Activated CD8-positive, alpha-beta T cell treated with anti-CD3 and anti-CD28 coated beads for 36 hours (primary cell): ENCODE data around the gene WHRN. TPM values are rescaled to one million over a fixed set of nuclear protein-coding genes. Genes with fewer than 3 reads are reported as not detected.

Experiments used
- ATAC-seq: fragments of 200-7000 bp; cut with Tn5 transposase; one replicate; pipeline ENCODE4 v1.10.0; 2021; ENCODE audit warnings: mild to moderate bottlenecking, moderate library complexity
- CTCF ChIA-PET: fragments of 350-600 bp; sonication (Branson Sonifier 250); formaldehyde crosslinking; loops from one replicate; lab custom pipeline; 2021; ENCODE audit warnings: antibody characterized with exemption; lab: Charles Lee
- POLR2A ChIA-PET: fragments of 350-600 bp; sonication (Branson Sonifier 250); formaldehyde crosslinking; loops from one replicate; lab custom pipeline; 2021; ENCODE audit warnings: antibody characterized with exemption; lab: Charles Lee
- DNase-seq: peaks from one replicate; pipeline ENCODE4 v3.0.0-alpha.2; 2020
- H3K27ac Mint-ChIP-seq: one replicate; pipeline ENCODE4 v1.8.0; 2021; ENCODE audit warnings: mild to moderate bottlenecking, mixed read lengths
- H3K27me3 Mint-ChIP-seq: one replicate; pipeline ENCODE4 v1.8.0; 2021; ENCODE audit warnings: mixed read lengths
- H3K36me3 Mint-ChIP-seq: one replicate; pipeline ENCODE4 v1.8.0; 2021; ENCODE audit warnings: low read depth, mixed read lengths
- H3K4me1 Mint-ChIP-seq: one replicate; pipeline ENCODE4 v1.8.0; 2021; ENCODE audit warnings: low read depth, mixed read lengths
- H3K4me3 Mint-ChIP-seq: one replicate; pipeline ENCODE4 v1.8.0; 2021; ENCODE audit warnings: mild to moderate bottlenecking, moderate library complexity, mixed read lengths
- H3K9me3 Mint-ChIP-seq: one replicate; pipeline ENCODE4 v1.8.0; 2021; ENCODE audit warnings: mixed read lengths
- intact Hi-C: fragments of 100-400 bp; cut with micrococcal nuclease; formaldehyde crosslinking; loops from one replicate; pipeline ENCODE4 v1.10.0; 2022
- total RNA-seq, 2 experiments: library from RNA; stranded (reverse); gene quantifications; one replicate each; pipeline ENCODE4 v1.2.3, GENCODE V29; 2021
- TF ChIP-seq, protein P1 (sequence below): fragments of 200-600 bp; IDR thresholded peaks from one replicate; pipeline ENCODE4 v1.8.0; 2022; ENCODE audit warnings: antibody characterized with exemption, mild to moderate bottlenecking

WHRN gene
- total RNA-seq, 2 experiments from 2014 or later = 12.6 to 14.9 TPM

DNA sequence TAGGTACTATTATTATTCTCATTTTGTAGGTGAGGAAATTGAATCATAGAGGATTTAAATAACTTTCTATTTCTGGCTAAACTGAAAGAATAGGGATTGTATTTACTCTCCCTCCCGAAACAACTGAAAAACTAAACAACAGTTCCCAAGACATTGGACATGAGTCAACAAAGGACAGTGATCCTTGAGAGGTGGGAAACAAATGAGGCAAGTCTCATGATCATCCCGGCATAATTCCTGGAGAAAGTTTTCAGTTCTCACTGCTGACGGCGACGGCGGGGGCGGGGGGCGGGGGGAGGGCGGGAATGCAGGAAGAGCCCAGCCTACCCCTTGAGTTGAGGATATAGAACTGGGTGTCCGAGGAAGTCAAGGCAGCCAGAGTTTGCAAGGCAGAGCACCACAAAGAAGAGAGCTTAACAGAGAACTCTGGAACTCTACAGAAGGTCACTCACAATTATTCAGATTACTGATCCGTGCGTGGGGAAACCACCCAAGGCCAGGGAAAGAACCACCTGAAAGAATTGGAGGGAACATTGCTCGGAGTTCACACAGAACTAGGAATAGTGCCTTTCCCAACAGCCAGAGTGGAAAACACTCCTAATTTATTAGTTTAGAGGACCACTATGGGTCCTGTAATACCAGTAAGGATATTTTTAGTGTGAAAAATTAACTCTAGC is 27.4 kb upstream of the WHRN start:
- Mint-ChIP-seq H3K36me3 (no peaks in the 10 kb centered on the region), H3K27me3 (peaks cover 5% of the 10 kb centered on the region), H3K4me1 (no peaks in the 10 kb centered on the region), H3K9me3 (no peaks in the 10 kb centered on the region), H3K4me3 (no peak overlapping the region), H3K27ac (no peak overlapping the region)
- ATAC-seq (no peak), DNase-seq (no peak)
- CTCF ChIA-PET = interaction anchor here (1.5 kb wide), 1 partner anchor 127 kb away, joined by 3 read pairs; no protein-coding TSS in a partner anchor
- intact Hi-C loops = no loop called here
- TF ChIP-seq, protein P1, sequence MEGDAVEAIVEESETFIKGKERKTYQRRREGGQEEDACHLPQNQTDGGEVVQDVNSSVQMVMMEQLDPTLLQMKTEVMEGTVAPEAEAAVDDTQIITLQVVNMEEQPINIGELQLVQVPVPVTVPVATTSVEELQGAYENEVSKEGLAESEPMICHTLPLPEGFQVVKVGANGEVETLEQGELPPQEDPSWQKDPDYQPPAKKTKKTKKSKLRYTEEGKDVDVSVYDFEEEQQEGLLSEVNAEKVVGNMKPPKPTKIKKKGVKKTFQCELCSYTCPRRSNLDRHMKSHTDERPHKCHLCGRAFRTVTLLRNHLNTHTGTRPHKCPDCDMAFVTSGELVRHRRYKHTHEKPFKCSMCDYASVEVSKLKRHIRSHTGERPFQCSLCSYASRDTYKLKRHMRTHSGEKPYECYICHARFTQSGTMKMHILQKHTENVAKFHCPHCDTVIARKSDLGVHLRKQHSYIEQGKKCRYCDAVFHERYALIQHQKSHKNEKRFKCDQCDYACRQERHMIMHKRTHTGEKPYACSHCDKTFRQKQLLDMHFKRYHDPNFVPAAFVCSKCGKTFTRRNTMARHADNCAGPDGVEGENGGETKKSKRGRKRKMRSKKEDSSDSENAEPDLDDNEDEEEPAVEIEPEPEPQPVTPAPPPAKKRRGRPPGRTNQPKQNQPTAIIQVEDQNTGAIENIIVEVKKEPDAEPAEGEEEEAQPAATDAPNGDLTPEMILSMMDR = no peak
- POLR2A ChIA-PET = no interaction called here

DNA sequence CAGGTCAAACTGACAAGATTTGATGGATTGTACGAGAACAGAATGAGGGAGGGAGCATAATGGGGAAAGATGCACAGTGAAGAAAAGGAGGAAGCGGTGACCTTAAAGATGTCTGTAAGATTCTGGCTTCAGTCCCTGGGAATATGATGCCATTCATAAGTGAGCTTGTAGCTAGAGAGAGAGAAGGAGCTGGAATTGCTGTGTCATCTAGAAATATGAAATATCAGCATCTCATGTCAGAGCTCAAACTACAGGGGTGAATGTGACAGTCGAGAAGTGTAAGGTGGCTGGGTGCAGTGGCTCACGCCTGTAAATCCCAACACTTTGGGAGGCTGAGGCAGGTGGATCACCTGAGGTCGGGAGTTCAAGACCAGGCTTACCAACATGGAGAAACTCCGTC is 24.0 kb upstream of the WHRN start:
- ChIA-PET CTCF (interaction anchor here (1.2 to 1.3 kb wide), 2 partner anchors 11 to 42 kb away, joined by 3 to 4 read pairs; no protein-coding TSS in a partner anchor), POLR2A (no interaction called here)
- no peaks in the 10 kb centered on the region for H3K9me3 Mint-ChIP-seq
- H3K4me3 Mint-ChIP-seq = no peak overlapping the region
- TF ChIP-seq, protein P1 = no peak
- ATAC-seq (no peak), DNase-seq (no peak)
- H3K27me3 Mint-ChIP-seq = peaks cover 11% of the 10 kb centered on the region
- intact Hi-C loops = no loop called here
- no peaks in the 10 kb centered on the region for H3K4me1 Mint-ChIP-seq
- H3K36me3 Mint-ChIP-seq = no peaks in the 10 kb centered on the region
- H3K27ac Mint-ChIP-seq = no peak overlapping the region

DNA sequence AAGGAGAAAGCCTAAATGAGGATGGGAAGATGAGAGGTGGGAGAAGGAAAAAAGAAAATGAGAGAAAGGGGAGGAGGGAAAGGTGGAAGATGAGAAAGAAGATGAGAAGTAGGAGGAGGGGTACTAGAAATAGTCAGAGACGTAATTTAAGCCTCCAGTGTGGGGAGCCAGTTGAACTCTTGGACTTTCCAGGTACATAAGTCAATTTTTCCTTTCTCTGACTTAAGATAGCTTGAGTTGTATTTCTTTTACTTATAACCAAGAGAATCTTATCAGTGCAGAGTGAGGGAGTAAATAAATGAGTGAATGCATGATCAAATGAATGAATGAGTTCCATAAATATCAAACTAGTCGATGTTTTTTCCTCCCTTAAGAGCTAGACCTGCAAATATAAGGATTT is 21.5 kb upstream of the WHRN start:
- ChIA-PET CTCF (interaction anchor here (1.0 to 2.5 kb wide), 3 partner anchors 8 to 127 kb away, joined by 3 to 8 read pairs (median 5); no protein-coding TSS in a partner anchor), POLR2A (no interaction called here)
- H3K27me3 Mint-ChIP-seq = peaks cover 9% of the 10 kb centered on the region
- no peaks in the 10 kb centered on the region for H3K4me1 Mint-ChIP-seq
- TF ChIP-seq, protein P1 = no peak
- ATAC-seq = no peak
- DNase-seq = no peak
- no peak overlapping the region for H3K27ac Mint-ChIP-seq
- H3K36me3 Mint-ChIP-seq = no peaks in the 10 kb centered on the region
- no peaks in the 10 kb centered on the region for H3K9me3 Mint-ChIP-seq
- H3K4me3 Mint-ChIP-seq = no peak overlapping the region
- intact Hi-C loops = no loop called here

DNA sequence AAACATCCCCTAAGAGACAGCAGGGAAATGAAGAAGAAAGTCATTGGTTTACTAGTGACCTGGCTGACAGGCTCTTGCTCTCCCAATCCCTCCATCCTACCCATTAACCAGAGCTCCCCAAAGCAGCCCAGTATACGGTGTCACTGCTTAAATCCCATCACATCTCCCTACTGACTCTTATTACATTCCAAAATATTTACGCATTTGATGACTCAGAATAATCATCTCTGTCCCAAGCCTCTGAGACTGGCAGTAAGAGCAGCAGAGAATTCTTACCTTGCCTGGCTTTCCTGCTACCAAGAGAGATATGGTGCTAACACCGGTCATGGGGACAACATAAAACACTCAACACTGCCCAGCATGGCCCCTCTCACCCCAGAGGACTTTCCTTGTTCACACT is 20.2 kb upstream of the WHRN start:
- no peak overlapping the region for H3K4me3 Mint-ChIP-seq
- ATAC-seq = no peak
- CTCF ChIA-PET = no interaction called here
- H3K9me3 Mint-ChIP-seq = no peaks in the 10 kb centered on the region
- no peaks in the 10 kb centered on the region for H3K36me3 Mint-ChIP-seq
- TF ChIP-seq, protein P1 = no peak
- H3K27ac Mint-ChIP-seq = no peak overlapping the region
- POLR2A ChIA-PET = interaction anchor here (0.8 kb wide), 1 partner anchor 25 kb away, joined by 3 read pairs; no protein-coding TSS in a partner anchor
- no peak for DNase-seq
- intact Hi-C loops = no loop called here
- H3K4me1 Mint-ChIP-seq = no peaks in the 10 kb centered on the region
- H3K27me3 Mint-ChIP-seq = peaks cover 9% of the 10 kb centered on the region

DNA sequence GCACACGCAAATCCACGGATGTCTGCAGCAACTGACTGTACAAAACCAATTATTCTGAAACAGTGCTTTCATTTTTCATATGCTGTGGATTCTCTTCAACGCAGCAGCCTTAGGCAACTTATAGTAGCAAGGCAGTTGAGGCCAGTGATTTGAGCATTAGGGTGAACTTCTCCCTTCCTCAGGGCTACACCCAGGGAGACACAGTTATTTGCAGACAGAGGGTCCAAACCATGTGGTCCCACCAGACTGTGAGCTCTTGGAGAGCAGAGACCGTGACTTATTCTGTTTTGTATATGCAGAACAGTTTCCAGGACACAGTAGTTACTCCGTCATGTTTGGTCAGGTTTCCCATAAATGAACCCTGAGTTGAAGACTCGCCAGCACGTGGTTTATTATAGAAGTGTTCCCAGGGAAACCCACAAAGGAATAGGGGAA is 19.0 kb upstream of the WHRN start:
- Mint-ChIP-seq H3K27me3 (peaks cover 9% of the 10 kb centered on the region), H3K4me1 (no peaks in the 10 kb centered on the region), H3K4me3 (no peak overlapping the region), H3K36me3 (no peaks in the 10 kb centered on the region), H3K27ac (no peak overlapping the region), H3K9me3 (no peaks in the 10 kb centered on the region)
- no peak for ATAC-seq
- POLR2A ChIA-PET = interaction anchor here (1.2 kb wide), 1 partner anchor 11 kb away, joined by 3 read pairs; no protein-coding TSS in a partner anchor
- TF ChIP-seq, protein P1 = no peak
- CTCF ChIA-PET = no interaction called here
- DNase-seq = no peak
- intact Hi-C loops = no loop called here
